Breast epithelium (tissue), 3 donors: ENCODE data around the gene RHOG.

Source experiments
- POLR2AphosphoS5 ChIP-seq, 3 donors: sonication (generic); formaldehyde crosslinking; IDR thresholded peaks; one replicate each; pipeline ENCODE4 v1.6.1; 2017; ENCODE audit warnings: antibody characterized with exemption in 3 of 3
- TF ChIP-seq, protein P1 (sequence below), 3 donors: fragments of 450-650 bp; IDR thresholded peaks; one replicate each; pipeline ENCODE4 v1.5.1; 2016 to 2017; ENCODE audit warnings: antibody characterized with exemption in 3 of 3, mild to moderate bottlenecking in 3 of 3, moderate library complexity in 3 of 3

DNA sequence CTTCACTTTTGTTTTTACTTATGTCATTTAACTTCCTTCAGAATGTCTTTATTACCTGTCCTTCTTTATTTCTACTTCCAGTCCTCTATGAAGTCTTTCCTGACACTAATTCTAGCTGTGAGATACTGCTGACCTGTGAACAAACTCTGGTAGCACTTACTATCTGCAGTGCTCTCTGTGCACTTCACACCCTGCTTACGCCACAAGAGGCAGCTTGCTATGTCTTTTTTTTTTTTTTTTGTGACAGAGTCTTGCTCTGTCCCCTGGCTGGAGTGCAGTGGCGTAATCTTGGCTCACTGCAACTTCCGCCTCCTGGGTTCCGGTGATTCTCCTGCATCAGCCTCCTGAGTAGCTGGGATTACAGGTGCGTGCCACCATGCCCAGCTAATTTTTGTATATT lies 25.4 kb upstream of the RHOG start:
- TF ChIP-seq, protein P1, sequence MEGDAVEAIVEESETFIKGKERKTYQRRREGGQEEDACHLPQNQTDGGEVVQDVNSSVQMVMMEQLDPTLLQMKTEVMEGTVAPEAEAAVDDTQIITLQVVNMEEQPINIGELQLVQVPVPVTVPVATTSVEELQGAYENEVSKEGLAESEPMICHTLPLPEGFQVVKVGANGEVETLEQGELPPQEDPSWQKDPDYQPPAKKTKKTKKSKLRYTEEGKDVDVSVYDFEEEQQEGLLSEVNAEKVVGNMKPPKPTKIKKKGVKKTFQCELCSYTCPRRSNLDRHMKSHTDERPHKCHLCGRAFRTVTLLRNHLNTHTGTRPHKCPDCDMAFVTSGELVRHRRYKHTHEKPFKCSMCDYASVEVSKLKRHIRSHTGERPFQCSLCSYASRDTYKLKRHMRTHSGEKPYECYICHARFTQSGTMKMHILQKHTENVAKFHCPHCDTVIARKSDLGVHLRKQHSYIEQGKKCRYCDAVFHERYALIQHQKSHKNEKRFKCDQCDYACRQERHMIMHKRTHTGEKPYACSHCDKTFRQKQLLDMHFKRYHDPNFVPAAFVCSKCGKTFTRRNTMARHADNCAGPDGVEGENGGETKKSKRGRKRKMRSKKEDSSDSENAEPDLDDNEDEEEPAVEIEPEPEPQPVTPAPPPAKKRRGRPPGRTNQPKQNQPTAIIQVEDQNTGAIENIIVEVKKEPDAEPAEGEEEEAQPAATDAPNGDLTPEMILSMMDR (IDR thresholded peaks at IDR 0.05) = no peak
- no peak for TF ChIP-seq POLR2AphosphoS5 (IDR thresholded peaks at IDR 0.05)
